Endodermal cell (in vitro differentiated cells): ENCODE data around the gene MBD3. TPM values are rescaled to one million over a fixed set of nuclear protein-coding genes. Genes with fewer than 3 reads are reported as not detected.
"Not testable (repeated sequence)": the region's sequence is repeated elsewhere in the genome, so short reads cannot be mapped to it uniquely, and the experiment has no call there.

ENCODE experiments used
- DNase-seq: peaks from one replicate; pipeline ENCODE4 v3.0.0-alpha.2; 2017
- H3K27ac ChIP-seq: 2 replicates; pipeline ENCODE4 v1.5.1; 2013; ENCODE audit warnings: mild to moderate bottlenecking, low read depth, low read length, moderate library complexity
- H3K27me3 ChIP-seq: 2 replicates; pipeline ENCODE4 v1.6.1; 2013; ENCODE audit warnings: mild to moderate bottlenecking, low read length, moderate library complexity; ENCODE audit not compliant: insufficient read depth, control insufficient read depth, poor library complexity, severe bottlenecking
- H3K36me3 ChIP-seq: 2 replicates; pipeline ENCODE4 v1.7.0; 2013; ENCODE audit warnings: mild to moderate bottlenecking, low read length, moderate library complexity; ENCODE audit not compliant: control insufficient read depth, insufficient read depth
- H3K4me1 ChIP-seq: one replicate; pipeline ENCODE4 v1.7.0; 2013; ENCODE audit warnings: low read length; ENCODE audit not compliant: control insufficient read depth, insufficient read depth
- H3K4me3 ChIP-seq: 2 replicates; pipeline ENCODE4 v1.5.1; 2013; ENCODE audit warnings: mild to moderate bottlenecking, low read length, moderate library complexity
- H3K9ac ChIP-seq: 2 replicates; pipeline ENCODE4 v1.6.1; 2013; ENCODE audit warnings: mild to moderate bottlenecking, low read length, moderate library complexity; ENCODE audit not compliant: poor library complexity, severe bottlenecking; ENCODE audit errors: extremely low read depth
- H3K9me3 ChIP-seq: 2 replicates; pipeline ENCODE4 v1.6.1; 2013; ENCODE audit warnings: mild to moderate bottlenecking, low read length, moderate library complexity; ENCODE audit not compliant: control insufficient read depth
- H3K27ac Mint-ChIP-seq: 2 replicates; pipeline ENCODE4 v1.8.0; 2020; ENCODE audit warnings: mixed read lengths
- H3K27me3 Mint-ChIP-seq: 2 replicates; pipeline ENCODE4 v1.8.0; 2021; ENCODE audit warnings: mild to moderate bottlenecking, mixed read lengths; ENCODE audit not compliant: insufficient read depth
- H3K36me3 Mint-ChIP-seq: 2 replicates; pipeline ENCODE4 v1.8.0; 2020; ENCODE audit warnings: low read depth, mixed read lengths
- H3K4me1 Mint-ChIP-seq: 2 replicates; pipeline ENCODE4 v1.8.0; 2020; ENCODE audit warnings: mixed read lengths
- H3K4me3 Mint-ChIP-seq: 2 replicates; pipeline ENCODE4 v1.8.0; 2020; ENCODE audit warnings: mild to moderate bottlenecking, moderate library complexity, mixed read lengths
- H3K9me3 Mint-ChIP-seq: 2 replicates; pipeline ENCODE4 v1.8.0; 2020; ENCODE audit warnings: mild to moderate bottlenecking, mixed read lengths
- WGBS, 2 experiments: methylation state at CpG; one replicate each; pipeline versions ENCODE4 v1.1.5 to v1.1.7; 2013; ENCODE audit warnings: missing lambda C conversion rate in 2 of 2, mixed read lengths in 1 of 2; ENCODE audit not compliant: insufficient coverage in 1 of 2, insufficient read length in 1 of 2; 5-methylcytosine and 5-hydroxymethylcytosine counted together
- total RNA-seq, 2 donors: library from RNA; stranded (reverse); fragmentation: NEBNext Ultra II Directional in 1 of 2; extraction: Animal tissue kit (Norgen Biotek cat#: 25700) in 1 of 2; gene quantifications; 2 replicates in 1 of 2; 3 replicates in 1 of 2; pipeline ENCODE4 v1.2.1, GENCODE V29; 2021
- TF ChIP-seq, protein P1 (sequence below): fragments of 200-600 bp; sonication (generic); conservative IDR thresholded peaks from 2 replicates; pipeline ENCODE4 v1.5.0; 2021; ENCODE audit warnings: antibody characterized with exemption, mild to moderate bottlenecking

The MBD3 gene
- total RNA-seq, 2 donors from 2014 or later: 108 TPM

DNA sequence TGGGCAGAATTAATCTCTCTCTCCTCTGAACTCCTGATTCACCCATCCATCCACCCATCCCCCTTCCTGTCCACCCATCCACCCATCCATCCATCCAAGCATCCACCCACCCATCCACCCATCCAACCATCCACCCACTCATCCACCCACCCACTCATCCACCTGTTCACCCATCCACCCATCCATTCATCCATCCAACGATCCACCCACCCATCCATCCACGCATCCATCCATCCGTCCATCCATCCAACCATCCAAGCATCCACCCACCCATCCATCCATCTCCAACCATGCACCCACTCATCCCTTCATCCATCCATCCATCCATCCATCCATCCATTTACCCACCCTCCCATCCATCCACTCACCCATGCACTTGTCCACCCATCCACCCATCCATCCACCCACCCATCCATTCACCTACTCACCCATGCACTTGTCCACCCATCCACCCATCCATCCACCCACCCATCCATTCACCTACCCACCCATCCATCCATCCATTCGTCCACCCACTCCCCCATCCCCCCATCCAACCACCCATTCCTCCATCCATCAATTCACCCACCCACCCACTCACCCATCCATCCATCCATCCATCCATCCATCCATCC lies 43.2 kb downstream of the MBD3 start:
- Mint-ChIP-seq H3K4me3 (no peak overlapping the region), H3K27me3 (peaks cover 14% of the 10 kb centered on the region), H3K9me3 (no peaks in the 10 kb centered on the region), H3K27ac (no peak overlapping the region), H3K36me3 (peaks cover 3% of the 10 kb centered on the region), H3K4me1 (no peaks in the 10 kb centered on the region)
- no peak overlapping the region for H3K27ac ChIP-seq
- WGBS, 2 experiments: 85 to 100% methylated on average over 3 to 4 of the region's 4 CpGs
- no peak overlapping the region for H3K4me3 ChIP-seq
- H3K36me3 ChIP-seq: peaks cover 5% of the 10 kb centered on the region
- no peaks in the 10 kb centered on the region for H3K27me3 ChIP-seq
- TF ChIP-seq, protein P1, sequence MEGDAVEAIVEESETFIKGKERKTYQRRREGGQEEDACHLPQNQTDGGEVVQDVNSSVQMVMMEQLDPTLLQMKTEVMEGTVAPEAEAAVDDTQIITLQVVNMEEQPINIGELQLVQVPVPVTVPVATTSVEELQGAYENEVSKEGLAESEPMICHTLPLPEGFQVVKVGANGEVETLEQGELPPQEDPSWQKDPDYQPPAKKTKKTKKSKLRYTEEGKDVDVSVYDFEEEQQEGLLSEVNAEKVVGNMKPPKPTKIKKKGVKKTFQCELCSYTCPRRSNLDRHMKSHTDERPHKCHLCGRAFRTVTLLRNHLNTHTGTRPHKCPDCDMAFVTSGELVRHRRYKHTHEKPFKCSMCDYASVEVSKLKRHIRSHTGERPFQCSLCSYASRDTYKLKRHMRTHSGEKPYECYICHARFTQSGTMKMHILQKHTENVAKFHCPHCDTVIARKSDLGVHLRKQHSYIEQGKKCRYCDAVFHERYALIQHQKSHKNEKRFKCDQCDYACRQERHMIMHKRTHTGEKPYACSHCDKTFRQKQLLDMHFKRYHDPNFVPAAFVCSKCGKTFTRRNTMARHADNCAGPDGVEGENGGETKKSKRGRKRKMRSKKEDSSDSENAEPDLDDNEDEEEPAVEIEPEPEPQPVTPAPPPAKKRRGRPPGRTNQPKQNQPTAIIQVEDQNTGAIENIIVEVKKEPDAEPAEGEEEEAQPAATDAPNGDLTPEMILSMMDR: no peak
- no peak overlapping the region for H3K9ac ChIP-seq
- no peak for DNase-seq
- no peaks in the 10 kb centered on the region for H3K4me1 ChIP-seq
- no peaks in the 10 kb centered on the region for H3K9me3 ChIP-seq

DNA sequence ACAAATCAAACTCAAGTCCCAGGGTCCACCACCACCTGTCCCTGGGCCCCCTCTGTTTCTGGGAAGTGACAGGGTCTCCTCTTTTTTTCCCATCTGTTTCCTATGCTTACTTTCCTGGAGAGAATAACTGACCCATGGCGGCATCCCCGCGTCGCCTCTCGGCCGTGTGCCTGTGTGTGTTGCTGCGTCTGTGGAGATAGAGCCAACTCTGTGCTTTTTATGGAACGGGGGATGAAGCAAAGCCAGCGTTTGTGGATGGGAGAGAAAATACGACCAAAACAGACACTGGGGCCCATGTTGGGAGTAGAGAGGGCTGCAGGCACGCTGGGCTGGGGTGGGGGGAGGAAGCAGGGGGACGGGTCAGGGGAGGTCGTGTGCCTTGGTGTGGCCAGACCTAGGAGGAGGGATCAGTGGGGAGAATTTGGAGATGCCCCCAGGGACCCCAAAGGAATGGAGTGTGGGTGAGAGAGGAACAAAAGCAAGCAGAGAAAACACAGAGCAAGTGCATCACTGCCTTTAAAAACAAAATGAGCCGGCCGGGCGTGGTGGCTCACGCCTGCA lies 52.2 kb downstream of the MBD3 start:
- Histone ChIP-seq H3K4me1 (no peaks in the 10 kb centered on the region), H3K4me3 (no peak overlapping the region), H3K36me3 (no peaks in the 10 kb centered on the region), H3K27ac (no peak overlapping the region), H3K9me3 (no peaks in the 10 kb centered on the region), H3K9ac (no peak overlapping the region), H3K27me3 (peaks cover 7% of the 10 kb centered on the region)
- H3K27me3 Mint-ChIP-seq: peaks cover 37% of the 10 kb centered on the region
- H3K27ac Mint-ChIP-seq: no peak overlapping the region
- no peak for DNase-seq
- no peaks in the 10 kb centered on the region for H3K9me3 Mint-ChIP-seq
- TF ChIP-seq, protein P1: no peak
- H3K4me1 Mint-ChIP-seq: no peaks in the 10 kb centered on the region
- WGBS, 2 experiments: 69 to 78% methylated on average over 16 to 17 of the region's 17 CpGs
- peak overlapping the region; percentile 23 for H3K4me3 Mint-ChIP-seq
- no peaks in the 10 kb centered on the region for H3K36me3 Mint-ChIP-seq

DNA sequence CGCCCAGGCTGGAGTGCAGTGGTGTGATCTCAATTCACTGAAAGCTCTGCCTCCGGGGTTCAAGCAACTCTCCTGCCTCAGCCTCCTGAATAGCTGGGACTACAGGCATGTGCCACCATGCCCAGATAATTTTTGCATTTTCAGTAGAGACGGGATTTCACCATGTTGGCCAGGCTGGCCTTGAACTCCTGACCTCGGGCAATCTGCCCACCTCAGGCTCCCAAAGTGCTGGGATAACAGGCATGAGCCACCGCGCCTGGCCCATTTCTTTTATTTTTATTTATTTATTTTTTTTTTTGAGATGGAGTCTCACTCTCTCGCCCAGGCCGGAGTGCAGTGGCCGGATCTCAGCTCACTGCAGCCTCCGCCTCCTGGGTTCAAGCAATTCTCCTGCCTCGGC lies 52.9 kb downstream of the MBD3 start:
- H3K4me3 Mint-ChIP-seq, H3K4me1 Mint-ChIP-seq, H3K9me3 Mint-ChIP-seq, H3K9me3 ChIP-seq, H3K27ac Mint-ChIP-seq, H3K9ac ChIP-seq, H3K4me3 ChIP-seq, H3K27ac ChIP-seq, DNase-seq, H3K27me3 ChIP-seq, H3K36me3 Mint-ChIP-seq, H3K36me3 ChIP-seq, H3K4me1 ChIP-seq: not testable (repeated sequence)
- peaks cover 34% of the 10 kb centered on the region for H3K27me3 Mint-ChIP-seq
- 95 to 96% methylated on average over 7 to 9 of the region's 11 CpGs for WGBS, 2 experiments
